ENCODE measurements around the gene PIPOX. TPM values are rescaled to one million over a fixed set of nuclear protein-coding genes. Genes with fewer than 3 reads are reported as not detected.

PIPOX gene
- total RNA-seq, 1 donor from 2014 or later: 0.26 TPM

DNA sequence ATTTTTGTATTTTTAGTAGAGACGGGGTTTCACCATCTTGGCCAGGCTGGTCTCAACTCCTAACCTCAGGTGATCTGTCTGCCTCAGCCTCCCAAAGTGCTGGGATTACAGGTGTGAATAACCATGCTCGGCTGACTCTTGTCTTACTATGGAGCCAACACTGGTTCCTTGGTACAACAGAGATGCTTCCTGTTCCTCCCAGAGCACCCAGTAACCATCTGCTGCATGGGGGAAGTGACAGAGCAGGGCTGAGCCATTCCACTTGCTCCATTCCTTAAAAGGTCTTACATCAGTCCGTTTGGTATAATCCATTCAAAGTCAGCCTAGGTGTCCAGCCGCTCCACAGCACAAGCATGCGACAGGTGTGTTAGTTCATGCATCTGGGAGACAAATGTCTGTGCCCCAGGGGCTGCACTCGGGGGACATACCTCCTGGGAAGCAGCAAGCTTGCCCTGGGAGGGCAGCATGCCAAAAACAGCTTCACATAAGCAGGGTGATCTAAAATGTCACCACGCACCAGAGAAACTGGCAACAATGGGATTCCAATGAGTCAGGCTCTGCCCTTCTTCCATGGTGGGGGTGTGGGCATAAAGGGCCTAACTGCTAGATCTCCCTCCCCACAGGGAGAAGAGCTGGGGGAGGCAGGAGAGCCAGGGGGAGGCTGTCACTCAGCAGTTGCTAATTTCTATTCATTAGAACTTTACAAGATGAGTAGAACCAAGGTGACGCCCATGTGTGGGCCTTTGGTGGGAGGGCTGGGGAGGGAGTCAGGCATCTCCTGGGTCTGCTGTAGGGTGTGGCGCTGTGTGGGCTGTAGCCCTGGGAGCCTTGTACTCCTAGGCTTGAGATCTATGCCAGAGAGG, 35.5 kb downstream of the PIPOX start:
- FAIRE-seq: no peak
- H3K27me3 ChIP-seq (ENCODE audit: control insufficient read depth, insufficient read depth, low read length): no peaks in the 10 kb centered on the region
- TF ChIP-seq, protein P1, sequence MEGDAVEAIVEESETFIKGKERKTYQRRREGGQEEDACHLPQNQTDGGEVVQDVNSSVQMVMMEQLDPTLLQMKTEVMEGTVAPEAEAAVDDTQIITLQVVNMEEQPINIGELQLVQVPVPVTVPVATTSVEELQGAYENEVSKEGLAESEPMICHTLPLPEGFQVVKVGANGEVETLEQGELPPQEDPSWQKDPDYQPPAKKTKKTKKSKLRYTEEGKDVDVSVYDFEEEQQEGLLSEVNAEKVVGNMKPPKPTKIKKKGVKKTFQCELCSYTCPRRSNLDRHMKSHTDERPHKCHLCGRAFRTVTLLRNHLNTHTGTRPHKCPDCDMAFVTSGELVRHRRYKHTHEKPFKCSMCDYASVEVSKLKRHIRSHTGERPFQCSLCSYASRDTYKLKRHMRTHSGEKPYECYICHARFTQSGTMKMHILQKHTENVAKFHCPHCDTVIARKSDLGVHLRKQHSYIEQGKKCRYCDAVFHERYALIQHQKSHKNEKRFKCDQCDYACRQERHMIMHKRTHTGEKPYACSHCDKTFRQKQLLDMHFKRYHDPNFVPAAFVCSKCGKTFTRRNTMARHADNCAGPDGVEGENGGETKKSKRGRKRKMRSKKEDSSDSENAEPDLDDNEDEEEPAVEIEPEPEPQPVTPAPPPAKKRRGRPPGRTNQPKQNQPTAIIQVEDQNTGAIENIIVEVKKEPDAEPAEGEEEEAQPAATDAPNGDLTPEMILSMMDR (IDR thresholded peaks at IDR 0.05; ENCODE audit: insufficient read depth, low read length, severe bottlenecking): no peak
- peaks cover 18% of the 10 kb centered on the region for H3K36me3 ChIP-seq (ENCODE audit: control insufficient read depth, insufficient read depth, low read length)
- DNase-seq (ENCODE audit: low read depth): peak; percentile 21
- no peak overlapping the region for H3K4me3 ChIP-seq (ENCODE audit: low read depth, low read length)

DNA sequence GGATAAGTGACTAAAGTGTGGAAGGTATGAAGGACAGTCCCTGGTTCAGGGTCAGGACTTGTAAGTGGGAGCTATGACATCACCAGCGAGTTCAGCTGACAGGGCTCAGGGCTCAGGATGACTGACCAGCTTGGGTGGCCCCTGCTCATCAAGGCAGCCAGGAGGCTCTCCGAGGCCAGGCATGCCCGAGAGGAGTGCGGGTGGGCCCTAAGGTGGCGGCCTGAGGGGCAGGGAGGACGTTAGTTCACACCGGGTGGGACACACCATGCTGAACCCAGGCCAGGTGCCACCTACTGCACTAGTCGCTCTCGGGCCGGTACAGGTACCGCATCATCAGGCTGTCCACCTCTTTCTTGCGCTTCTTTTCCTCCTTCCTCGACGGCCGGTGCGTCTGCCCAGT, 36.5 kb downstream of the PIPOX start:
- H3K4me3 ChIP-seq (ENCODE audit: low read depth, low read length): no peak overlapping the region
- FAIRE-seq (no peak), DNase-seq (ENCODE audit: low read depth) (no peak)
- TF ChIP-seq, protein P1 (IDR thresholded peaks at IDR 0.05; ENCODE audit: insufficient read depth, low read length, severe bottlenecking): no peak
- H3K27me3 ChIP-seq (ENCODE audit: control insufficient read depth, insufficient read depth, low read length): no peaks in the 10 kb centered on the region
- peaks cover 18% of the 10 kb centered on the region for H3K36me3 ChIP-seq (ENCODE audit: control insufficient read depth, insufficient read depth, low read length)

DNA sequence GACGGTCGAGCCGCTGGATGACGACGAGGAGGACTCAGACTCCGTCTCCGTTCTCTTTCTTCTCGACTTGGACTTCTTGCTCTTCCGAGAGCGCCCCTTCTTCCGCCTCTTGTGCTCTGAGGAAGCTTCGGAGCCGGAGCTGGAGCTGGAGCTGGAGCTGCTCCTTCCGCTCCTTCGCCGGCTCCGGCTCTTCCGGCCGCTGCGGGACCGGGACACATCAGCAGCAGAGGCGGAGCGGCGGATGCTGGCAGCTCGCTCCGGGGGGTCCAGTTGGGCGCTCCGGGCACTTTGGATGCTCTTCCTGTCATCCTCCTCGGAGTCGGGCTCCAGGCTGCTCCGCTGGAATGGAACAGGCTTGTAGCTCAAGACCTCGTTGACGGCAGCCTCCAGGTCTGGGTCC, 36.9 kb downstream of the PIPOX start:
- DNase-seq (ENCODE audit: low read depth) (no peak), FAIRE-seq (no peak)
- no peaks in the 10 kb centered on the region for H3K27me3 ChIP-seq (ENCODE audit: control insufficient read depth, insufficient read depth, low read length)
- H3K4me3 ChIP-seq (ENCODE audit: low read depth, low read length): no peak overlapping the region
- TF ChIP-seq, protein P1 (IDR thresholded peaks at IDR 0.05; ENCODE audit: insufficient read depth, low read length, severe bottlenecking): no peak
- peaks cover 18% of the 10 kb centered on the region for H3K36me3 ChIP-seq (ENCODE audit: control insufficient read depth, insufficient read depth, low read length)

DNA sequence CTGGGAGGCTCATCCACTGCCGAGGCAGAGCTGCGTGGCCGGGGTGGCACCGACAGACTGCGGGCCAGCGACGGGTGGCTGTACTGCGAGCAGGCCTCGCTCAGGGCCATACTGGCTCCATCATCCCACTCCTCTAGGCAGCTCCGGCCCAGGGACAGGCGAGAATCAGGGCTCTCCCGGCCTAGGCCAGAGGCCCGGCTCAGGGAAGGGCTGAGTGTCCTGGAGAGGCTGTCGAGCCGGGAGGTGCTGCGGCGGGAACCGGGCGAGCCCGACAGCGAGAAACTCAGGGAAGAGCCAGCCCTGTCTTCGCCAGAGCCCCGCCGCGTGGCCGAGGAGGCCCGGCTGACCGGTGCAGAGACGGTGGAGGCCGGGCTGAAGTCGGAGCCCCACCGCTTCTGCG, 37.4 kb downstream of the PIPOX start:
- TF ChIP-seq, protein P1 (IDR thresholded peaks at IDR 0.05; ENCODE audit: insufficient read depth, low read length, severe bottlenecking): no peak
- no peaks in the 10 kb centered on the region for H3K27me3 ChIP-seq (ENCODE audit: control insufficient read depth, insufficient read depth, low read length)
- no peak for FAIRE-seq
- H3K36me3 ChIP-seq (ENCODE audit: control insufficient read depth, insufficient read depth, low read length): peaks cover 21% of the 10 kb centered on the region
- DNase-seq (ENCODE audit: low read depth): no peak
- H3K4me3 ChIP-seq (ENCODE audit: low read depth, low read length): no peak overlapping the region

DNA sequence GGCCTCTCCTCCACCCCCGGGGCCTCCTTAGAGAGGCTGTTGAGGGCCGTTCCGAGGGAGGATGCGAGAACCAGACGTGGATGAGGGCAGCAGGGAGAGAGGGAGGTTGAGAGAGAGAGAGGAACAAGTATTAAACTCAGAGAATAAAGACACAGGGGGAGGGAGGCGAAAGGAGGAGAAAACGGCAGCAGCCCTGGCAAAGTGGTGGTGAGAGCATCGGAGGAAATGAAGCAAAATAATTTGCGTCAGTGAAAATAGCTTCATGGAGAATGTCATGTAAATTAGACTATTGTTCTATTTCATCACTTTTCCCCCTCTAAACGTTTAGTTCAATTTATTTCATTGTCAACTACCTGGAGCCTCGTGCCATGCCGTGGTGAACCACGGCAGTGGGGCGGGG, 38.0 kb downstream of the PIPOX start:
- Histone ChIP-seq H3K4me3 (ENCODE audit: low read depth, low read length) (no peak overlapping the region), H3K27me3 (ENCODE audit: control insufficient read depth, insufficient read depth, low read length) (no peaks in the 10 kb centered on the region), H3K36me3 (ENCODE audit: control insufficient read depth, insufficient read depth, low read length) (peaks cover 24% of the 10 kb centered on the region)
- FAIRE-seq (no peak), DNase-seq (ENCODE audit: low read depth) (no peak)
- TF ChIP-seq, protein P1 (IDR thresholded peaks at IDR 0.05; ENCODE audit: insufficient read depth, low read length, severe bottlenecking): no peak
